NB4 (cell line): ENCODE results near the gene TAS2R1.

Experiments
- DNase-seq: peaks from one replicate; pipeline ENCODE4 v3.0.0; 2010; ENCODE audit warnings: low read depth
- H3K4me3 ChIP-seq: one replicate; pipeline ENCODE4 v1.5.1; 2011; ENCODE audit warnings: mild to moderate bottlenecking, low read depth, low read length, moderate library complexity
- CTCF ChIP-seq: IDR thresholded peaks from one replicate; pipeline ENCODE4 v1.5.1; 2012; ENCODE audit warnings: low read depth, low read length
- MAX ChIP-seq: IDR thresholded peaks from 2 replicates; pipeline ENCODE4 v1.6.1; 2011; ENCODE audit warnings: low read depth, low read length
- MYC ChIP-seq: IDR thresholded peaks from 2 replicates; pipeline ENCODE4 v1.6.1; 2011; ENCODE audit warnings: low read depth, low read length
- POLR2A ChIP-seq: IDR thresholded peaks from 2 replicates; pipeline ENCODE4 v1.6.1; 2011; ENCODE audit warnings: mild to moderate bottlenecking; ENCODE audit not compliant: insufficient read length; ENCODE audit errors: extremely low read depth

Gene TAS2R1

GRCh38 chr5:9622971-9623421 is 7.2 kb downstream of the TAS2R1 start:
- TF ChIP-seq POLR2A, result no peak
- TF ChIP-seq MYC, result no peak
- TF ChIP-seq CTCF, result no peak
- no peak for TF ChIP-seq MAX
- no peak for DNase-seq
- no peak overlapping the region for H3K4me3 ChIP-seq

DNA sequence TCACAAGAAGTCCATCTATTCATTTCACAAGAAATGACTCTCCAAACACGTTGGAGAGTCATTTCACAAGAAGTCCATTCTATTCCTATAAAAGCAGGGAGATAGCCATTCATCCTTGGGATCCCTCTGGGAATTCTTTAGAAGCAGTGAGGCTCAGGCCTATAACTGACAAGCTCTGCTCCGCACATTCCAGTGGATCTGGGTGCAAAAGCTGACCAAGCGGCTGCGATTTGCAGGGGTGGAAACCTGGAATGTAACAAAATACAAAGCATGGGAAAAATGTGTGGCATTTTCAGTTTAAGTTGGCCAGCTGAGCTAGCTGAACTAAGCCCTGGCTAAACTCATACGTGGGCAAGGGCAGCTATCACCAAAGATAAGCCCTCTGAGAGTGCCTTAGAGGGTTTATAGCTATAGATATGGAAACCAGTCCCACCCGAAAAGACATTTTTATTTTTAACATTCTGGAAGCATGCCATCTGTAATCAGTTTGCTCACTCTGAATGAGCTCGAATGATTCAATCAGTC is 8.7 kb downstream of the TAS2R1 start:
- TF ChIP-seq CTCF (no peak), MAX (no peak), MYC (no peak), POLR2A (no peak)
- no peak for DNase-seq
- H3K4me3 ChIP-seq, result no peak overlapping the region

GRCh38 chr5:9619331-9620092 is 10.6 kb downstream of the TAS2R1 start:
- H3K4me3 ChIP-seq, result no peak overlapping the region
- DNase-seq, result no peak
- TF ChIP-seq MYC (no peak), POLR2A (no peak), MAX (no peak), CTCF (no peak)

- TF ChIP-seq POLR2A (no peak), MAX (no peak), MYC (no peak), CTCF (no peak)
- H3K4me3 ChIP-seq, result no peak overlapping the region
- no peak for DNase-seq
Observed at GRCh38 chr5:9617739-9618504, 12.2 kb downstream of the TAS2R1 start.

DNA sequence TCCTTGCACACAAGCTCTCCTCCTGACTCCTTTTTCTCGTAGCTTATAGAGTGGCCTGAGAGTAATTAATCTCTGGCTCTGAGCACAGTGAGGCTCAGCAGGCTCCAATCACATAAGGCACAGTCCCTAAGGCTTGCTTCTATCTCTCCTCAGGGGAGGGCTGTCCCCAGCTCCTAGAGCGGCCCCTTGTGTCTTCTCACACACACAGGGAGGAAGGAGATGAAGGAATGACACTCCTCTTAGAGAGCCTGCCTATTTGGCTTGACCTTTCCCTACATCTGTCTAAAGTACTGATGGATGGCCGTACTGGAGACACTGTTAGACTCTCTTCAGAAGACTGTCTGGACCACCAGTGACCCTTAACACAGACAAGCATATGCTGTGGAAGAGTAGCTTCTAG is 12.9 kb downstream of the TAS2R1 start:
- TF ChIP-seq MYC (no peak), CTCF (no peak), POLR2A (no peak), MAX (no peak)
- no peak overlapping the region for H3K4me3 ChIP-seq
- DNase-seq, result no peak
